GM23248 (cell line): ENCODE measurements around the gene VIM.

Experiments
- EZH2 ChIP-seq: fragments of 200-600 bp; sonication (generic); IDR thresholded peaks from 2 replicates; pipeline ENCODE4 v1.6.1; 2018; ENCODE audit warnings: antibody characterized with exemption, mild to moderate bottlenecking; ENCODE audit not compliant: insufficient read depth, poor library complexity, severe bottlenecking
- EZH2phosphoT487 ChIP-seq: fragments of 200-600 bp; sonication (generic); IDR thresholded peaks from 2 replicates; pipeline ENCODE4 v1.6.1; 2018; ENCODE audit warnings: antibody characterized with exemption, moderate library complexity, mild to moderate bottlenecking, low read depth; ENCODE audit not compliant: insufficient read depth

DNA sequence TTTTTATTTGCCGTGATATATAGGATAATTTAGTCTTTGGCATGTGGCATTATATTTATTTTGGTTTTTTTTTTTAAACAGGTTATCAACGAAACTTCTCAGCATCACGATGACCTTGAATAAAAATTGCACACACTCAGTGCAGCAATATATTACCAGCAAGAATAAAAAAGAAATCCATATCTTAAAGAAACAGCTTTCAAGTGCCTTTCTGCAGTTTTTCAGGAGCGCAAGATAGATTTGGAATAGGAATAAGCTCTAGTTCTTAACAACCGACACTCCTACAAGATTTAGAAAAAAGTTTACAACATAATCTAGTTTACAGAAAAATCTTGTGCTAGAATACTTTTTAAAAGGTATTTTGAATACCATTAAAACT is 9.1 kb downstream of the VIM start:
- no peak for TF ChIP-seq EZH2
- TF ChIP-seq EZH2phosphoT487: no peak
